Testis (tissue), 3 donors: Measurements from ENCODE around the gene ALG1. TPM values are rescaled to one million over a fixed set of nuclear protein-coding genes. Genes with fewer than 3 reads are reported as not detected.
"Not testable (repeated sequence)": the region's sequence is repeated elsewhere in the genome, so short reads cannot be mapped to it uniquely, and the experiment has no call there.

Experiments
- DNase-seq: peaks from one replicate; pipeline ENCODE4 v3.0.0-alpha.2; 2019
- H3K27ac ChIP-seq, 2 donors: fragments of 200-600 bp; sonication (generic); one replicate each; pipeline ENCODE4 v1.5.1; 2019
- H3K27me3 ChIP-seq: fragments of 200-600 bp; sonication (generic); one replicate; pipeline ENCODE4 v1.5.1; 2019
- H3K36me3 ChIP-seq: fragments of 200-600 bp; sonication (generic); one replicate; pipeline ENCODE4 v1.5.1; 2017; ENCODE audit warnings: low read depth; ENCODE audit errors: missing control alignments
- H3K4me1 ChIP-seq: fragments of 200-600 bp; sonication (generic); one replicate; pipeline ENCODE4 v1.5.1; 2019
- H3K4me3 ChIP-seq, 2 donors: fragments of 200-600 bp; sonication (generic); one replicate each; pipeline ENCODE4 v1.5.1; 2017 to 2019
- H3K9me3 ChIP-seq: fragments of 200-600 bp; sonication (generic); one replicate; pipeline ENCODE4 v1.5.1; 2017
- POLR2A ChIP-seq: fragments of 450-650 bp; IDR thresholded peaks from one replicate; pipeline ENCODE4 v1.6.1; 2017; ENCODE audit warnings: antibody characterized with exemption, mild to moderate bottlenecking, moderate library complexity
- WGBS, 2 donors: methylation state at CpG; one replicate each; pipeline ENCODE4 v1.1.5; 2018; 5-methylcytosine and 5-hydroxymethylcytosine counted together
- intact Hi-C: fragments of 100-400 bp; cut with DNase I; formaldehyde crosslinking; loops from one replicate; pipeline ENCODE4 v1.15.1; 2023; ENCODE audit warnings: low total_unique reads
- polyA plus RNA-seq: library from polyadenylated mRNA; stranded (reverse); fragments of 350-450 nt; fragmentation: Illumina TruSeq; extraction: RNeasy Lipid Tissue Mini Kit (QIAGEN cat#74804); gene quantifications from one replicate; pipeline ENCODE4 v1.2.3, GENCODE V29; 2014; ENCODE audit warnings: low read depth, low replicate concordance; ENCODE audit not compliant: insufficient read depth
- total RNA-seq, 2 donors: library from RNA; depleted of rRNA; stranded (reverse); fragments of >200 nt; gene quantifications; one replicate each; pipeline ENCODE4 v1.2.3, GENCODE V29; 2016
- TF ChIP-seq, protein P1 (sequence below), 3 experiments: fragments of 450-650 bp in 2 of 3; fragments of 200-600 bp in 1 of 3; sonication (generic) in 1 of 3; IDR thresholded peaks; one replicate each; pipeline ENCODE4 v1.5.1; 2016 to 2019; ENCODE audit warnings: antibody characterized with exemption in 3 of 3, mild to moderate bottlenecking in 2 of 3, moderate library complexity in 1 of 3

The ALG1 gene
- total and polyA plus RNA-seq, 3 donors from 2014 or later, result 34.3 to 54.3 (median 35.9) TPM

- no peaks in the 10 kb centered on the region for H3K36me3 ChIP-seq
- H3K4me1 ChIP-seq, result no peaks in the 10 kb centered on the region
- no peaks in the 10 kb centered on the region for H3K9me3 ChIP-seq
- TF ChIP-seq, protein P1, sequence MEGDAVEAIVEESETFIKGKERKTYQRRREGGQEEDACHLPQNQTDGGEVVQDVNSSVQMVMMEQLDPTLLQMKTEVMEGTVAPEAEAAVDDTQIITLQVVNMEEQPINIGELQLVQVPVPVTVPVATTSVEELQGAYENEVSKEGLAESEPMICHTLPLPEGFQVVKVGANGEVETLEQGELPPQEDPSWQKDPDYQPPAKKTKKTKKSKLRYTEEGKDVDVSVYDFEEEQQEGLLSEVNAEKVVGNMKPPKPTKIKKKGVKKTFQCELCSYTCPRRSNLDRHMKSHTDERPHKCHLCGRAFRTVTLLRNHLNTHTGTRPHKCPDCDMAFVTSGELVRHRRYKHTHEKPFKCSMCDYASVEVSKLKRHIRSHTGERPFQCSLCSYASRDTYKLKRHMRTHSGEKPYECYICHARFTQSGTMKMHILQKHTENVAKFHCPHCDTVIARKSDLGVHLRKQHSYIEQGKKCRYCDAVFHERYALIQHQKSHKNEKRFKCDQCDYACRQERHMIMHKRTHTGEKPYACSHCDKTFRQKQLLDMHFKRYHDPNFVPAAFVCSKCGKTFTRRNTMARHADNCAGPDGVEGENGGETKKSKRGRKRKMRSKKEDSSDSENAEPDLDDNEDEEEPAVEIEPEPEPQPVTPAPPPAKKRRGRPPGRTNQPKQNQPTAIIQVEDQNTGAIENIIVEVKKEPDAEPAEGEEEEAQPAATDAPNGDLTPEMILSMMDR (IDR thresholded peaks at IDR 0.05), result no peak
- TF ChIP-seq POLR2A, result no peak
- H3K4me3 ChIP-seq, result peak overlapping the region in 1 of 2 donors; percentile 31
- H3K27me3 ChIP-seq, result no peaks in the 10 kb centered on the region
- intact Hi-C loops, result no loop called here
- WGBS, 2 donors, result 63 to 70% methylated on average over 7 to 27 of the region's 27 CpGs
- no peak overlapping the region for H3K27ac ChIP-seq
- no peak for DNase-seq
Measured at GRCh38 chr16:5108505-5109158, 37.0 kb downstream of the ALG1 start.

DNA sequence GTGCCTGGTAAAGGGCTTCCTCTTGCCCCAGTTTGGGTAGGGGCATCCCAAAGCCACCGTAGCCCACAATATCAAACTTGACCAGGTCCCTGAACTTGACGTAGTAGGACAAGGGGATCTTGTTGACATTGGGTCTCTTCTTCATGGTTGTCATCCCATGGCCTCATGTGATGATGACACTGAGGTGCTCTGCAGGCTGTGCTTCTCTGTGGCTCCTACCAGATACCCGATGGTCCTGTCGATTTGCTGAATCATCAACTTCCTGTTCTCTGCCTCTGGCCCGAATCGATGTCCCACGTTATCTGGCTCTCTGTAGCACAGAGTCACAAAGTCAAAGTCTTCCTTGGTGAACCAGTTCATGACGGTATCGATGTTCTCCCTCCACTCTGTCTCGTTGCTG lies 39.3 kb downstream of the ALG1 start:
- H3K36me3 ChIP-seq, H3K4me1 ChIP-seq, H3K27ac ChIP-seq, DNase-seq, H3K4me3 ChIP-seq, H3K27me3 ChIP-seq, H3K9me3 ChIP-seq, intact Hi-C loops: not testable (repeated sequence)
- WGBS, 2 donors, result 85 to 94% methylated on average over 10 of the region's 10 CpGs

DNA sequence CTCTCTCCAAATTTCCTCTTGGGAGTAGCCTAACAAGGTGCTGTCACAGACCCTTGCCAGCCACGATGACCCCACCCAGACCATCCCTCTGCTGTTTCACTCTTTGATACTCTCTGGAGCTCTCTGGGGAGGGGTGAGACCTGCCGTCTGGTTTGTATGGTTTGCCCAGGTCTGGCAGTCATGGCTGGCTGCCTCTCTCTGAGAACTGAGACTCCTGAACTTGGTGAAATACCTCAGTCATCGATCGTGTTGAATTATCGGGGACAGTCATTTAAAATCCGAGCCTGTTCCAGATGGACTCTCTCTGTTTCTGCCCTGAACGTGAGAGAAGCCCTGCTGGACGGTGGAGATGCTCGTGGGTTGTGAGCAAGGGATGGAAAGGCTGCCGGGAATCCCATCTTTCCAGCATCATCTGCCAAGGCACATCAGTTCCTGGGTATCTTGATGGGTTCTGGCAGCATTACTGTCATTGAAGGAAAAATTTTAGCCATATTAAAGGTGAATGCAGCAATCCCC lies 45.2 kb downstream of the ALG1 start:
- 51 to 54% methylated on average over 10 of the region's 10 CpGs for WGBS, 2 donors
- H3K27ac ChIP-seq, H3K27me3 ChIP-seq, H3K4me3 ChIP-seq, H3K9me3 ChIP-seq, intact Hi-C loops, H3K36me3 ChIP-seq, H3K4me1 ChIP-seq, DNase-seq: not testable (repeated sequence)

DNA sequence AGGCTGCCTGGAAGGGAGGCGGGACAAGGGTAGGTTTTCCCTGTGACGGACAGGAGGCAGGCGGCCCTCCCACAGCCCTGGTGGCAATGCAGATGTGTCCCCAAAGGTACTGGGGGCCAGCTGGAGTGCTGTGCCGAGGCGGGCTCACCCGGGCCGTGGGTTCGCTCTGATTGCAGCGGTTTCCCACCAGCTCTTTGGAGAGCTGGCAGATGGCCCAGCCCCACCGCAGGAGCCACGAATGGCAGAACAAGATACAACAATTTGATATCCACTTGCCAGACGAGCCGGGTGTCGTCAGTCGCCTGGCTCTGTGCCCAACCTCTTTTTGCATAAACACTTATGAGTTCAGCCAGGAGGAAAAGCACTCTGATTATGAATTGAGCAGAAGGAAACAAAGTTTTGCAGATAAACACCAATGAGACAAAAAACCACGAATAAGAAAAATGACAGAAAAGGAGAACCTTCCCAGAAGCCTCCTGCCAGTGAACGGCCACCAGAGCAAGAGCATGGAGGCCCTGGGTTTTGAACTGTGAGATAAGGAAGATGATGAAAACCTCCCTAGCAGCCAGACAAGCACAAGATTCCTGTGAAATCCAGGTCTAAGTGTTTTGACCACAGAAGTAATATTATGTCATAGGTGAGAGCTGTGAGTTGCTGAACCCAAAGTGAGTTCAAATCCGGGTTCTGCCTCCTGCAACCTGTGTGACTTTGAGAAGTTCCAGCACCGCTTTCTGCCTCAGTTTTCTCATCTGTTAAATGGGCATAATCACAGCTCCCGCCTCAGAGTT lies 45.9 kb downstream of the ALG1 start:
- H3K27ac ChIP-seq, H3K4me1 ChIP-seq, H3K36me3 ChIP-seq, H3K9me3 ChIP-seq, intact Hi-C loops, H3K4me3 ChIP-seq, H3K27me3 ChIP-seq: not testable (repeated sequence)
- WGBS, 2 donors, result 27 to 40% methylated on average over 20 of the region's 20 CpGs
- peak; percentile 46 for DNase-seq

- H3K27ac ChIP-seq, H3K4me1 ChIP-seq, H3K9me3 ChIP-seq, DNase-seq, intact Hi-C loops, H3K36me3 ChIP-seq, H3K4me3 ChIP-seq, H3K27me3 ChIP-seq: not testable (repeated sequence)
- 87 to 93% methylated on average over 3 of the region's 3 CpGs for WGBS, 2 donors
Measured at GRCh38 chr16:5131467-5132004, 59.9 kb downstream of the ALG1 start.

DNA sequence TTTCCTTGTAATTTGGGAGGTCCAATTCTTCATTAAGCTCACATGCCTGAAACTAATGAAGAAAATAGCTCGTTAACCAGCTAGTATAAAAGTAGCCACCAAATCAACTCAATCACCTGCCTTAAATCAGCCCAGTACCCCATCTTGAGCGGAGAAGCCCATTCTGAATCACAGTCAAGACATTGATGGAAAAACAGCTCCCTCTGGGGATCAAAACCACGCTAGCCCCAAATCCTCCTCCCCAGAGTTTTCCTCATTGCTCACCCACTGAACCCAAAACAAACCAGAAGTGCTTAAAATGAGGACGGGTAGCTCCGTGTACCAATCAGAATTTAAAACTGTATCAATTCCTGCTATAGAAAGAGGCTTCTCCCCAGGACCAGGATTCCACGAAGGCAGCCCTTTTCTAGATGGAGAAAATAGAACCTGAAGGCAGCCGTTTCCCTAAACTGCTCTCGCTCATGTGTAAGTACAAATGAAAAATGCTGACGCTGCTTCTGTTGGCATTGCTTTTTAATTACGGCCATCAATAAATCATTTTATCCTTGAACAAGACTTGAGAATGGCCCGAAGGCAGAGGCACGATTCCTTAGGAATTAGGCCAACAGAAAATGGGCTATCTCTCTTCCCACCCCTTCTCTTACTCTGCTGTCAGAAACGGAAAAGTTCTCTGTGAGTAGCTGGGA lies 61.4 kb downstream of the ALG1 start:
- WGBS, 2 donors, result 47 to 53% methylated on average over 13 of the region's 13 CpGs
- DNase-seq, H3K4me3 ChIP-seq, H3K27ac ChIP-seq, H3K36me3 ChIP-seq, H3K9me3 ChIP-seq, intact Hi-C loops, H3K27me3 ChIP-seq, H3K4me1 ChIP-seq: not testable (repeated sequence)

- 62 to 63% methylated on average over 11 to 13 of the region's 13 CpGs for WGBS, 2 donors
- H3K27ac ChIP-seq, H3K36me3 ChIP-seq, H3K9me3 ChIP-seq, H3K4me1 ChIP-seq, H3K4me3 ChIP-seq, intact Hi-C loops, DNase-seq, H3K27me3 ChIP-seq: not testable (repeated sequence)
Measured at GRCh38 chr16:5134739-5135452, 63.3 kb downstream of the ALG1 start.

Other genes starting within 250 kb of the ALG1 start
- 10 to 100 TPM; 70.5 to 83.5 TPM for gene GLYR1, start 224.6 kb upstream of the ALG1 start, total RNA-seq
- gene GLYR1, start 224.6 kb upstream of the ALG1 start, polyA plus RNA-seq, result 66.6 TPM
- 100 to 1,000 TPM in 1 of 2 donors, 10 to 100 TPM in 1; 88.1 to 115 TPM for gene UBN1, start 224.4 kb upstream of the ALG1 start, total RNA-seq
- gene UBN1, start 224.4 kb upstream of the ALG1 start, polyA plus RNA-seq, result 98.2 TPM
- 1 to 10 TPM; 5.4 to 6.1 TPM for gene PPL, start 134.7 kb upstream of the ALG1 start, total RNA-seq
- gene PPL, start 134.7 kb upstream of the ALG1 start, polyA plus RNA-seq, result 6.8 TPM
- gene SEC14L5, start 113.5 kb upstream of the ALG1 start, total RNA-seq, result 1 to 10 TPM; 1.2 to 2.9 TPM
- 0.73 TPM for gene SEC14L5, start 113.5 kb upstream of the ALG1 start, polyA plus RNA-seq
- gene NAGPA, start 37.9 kb upstream of the ALG1 start, total RNA-seq, result 10 to 100 TPM; 38.7 to 39.0 TPM
- 11.4 TPM for gene NAGPA, start 37.9 kb upstream of the ALG1 start, polyA plus RNA-seq
- 1 to 10 TPM; 1.2 to 2.4 TPM for gene C16orf89, start 5.9 kb upstream of the ALG1 start, total RNA-seq
- 10.8 TPM for gene C16orf89, start 5.9 kb upstream of the ALG1 start, polyA plus RNA-seq
- 10 to 100 TPM; 20.3 to 20.6 TPM for gene EEF2KMT, start 26.0 kb downstream of the ALG1 start, total RNA-seq
- gene EEF2KMT, start 26.0 kb downstream of the ALG1 start, polyA plus RNA-seq, result 36.7 TPM